HG02973 (cell line): Measurements from ENCODE around the gene FSTL5.

Source experiments
- ATAC-seq: cut with Tn5 transposase; IDR thresholded peaks from one replicate; pipeline ENCODE4 v1.9.1; 2021; ENCODE audit warnings: moderate library complexity; ENCODE audit not compliant: unreplicated experiment

Gene FSTL5

DNA sequence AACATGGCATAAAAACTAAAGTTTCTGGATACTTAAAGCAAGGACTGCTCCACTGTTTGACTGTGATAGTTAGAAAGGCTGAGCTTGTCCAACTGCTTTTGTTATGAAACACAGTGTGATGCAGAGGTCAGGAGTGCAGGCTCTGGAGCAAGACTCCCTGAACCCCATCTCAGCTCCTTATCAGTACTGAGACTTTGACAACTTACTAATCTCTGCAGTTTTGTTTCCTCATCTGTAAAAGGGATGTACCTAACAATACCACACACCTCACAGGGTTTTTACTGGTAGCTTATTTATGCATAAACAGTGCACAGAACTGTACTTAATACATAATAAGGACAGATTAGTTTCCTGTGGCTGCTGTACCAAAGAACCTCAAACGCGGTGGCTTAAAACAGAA is 804.3 kb downstream of the FSTL5 start:
- ATAC-seq: no peak

DNA sequence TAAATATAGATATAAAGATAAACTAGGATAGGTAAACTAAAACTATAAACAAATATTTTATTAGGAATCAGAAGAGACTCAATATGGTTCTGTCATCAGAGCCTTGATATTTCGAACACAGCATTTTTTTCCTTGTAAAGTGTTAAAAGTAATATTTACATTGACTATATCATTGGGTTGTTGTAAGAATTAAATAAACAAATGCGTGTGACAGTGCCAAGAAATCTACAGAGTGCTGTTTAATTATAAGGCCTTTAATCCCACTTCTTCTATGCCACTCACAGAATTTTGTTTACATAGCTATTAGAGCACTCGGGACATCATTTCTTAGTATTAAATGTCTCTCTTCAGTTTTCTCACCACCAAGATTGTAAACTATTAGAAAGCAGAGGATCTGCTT is 807.4 kb downstream of the FSTL5 start:
- ATAC-seq: no peak

DNA sequence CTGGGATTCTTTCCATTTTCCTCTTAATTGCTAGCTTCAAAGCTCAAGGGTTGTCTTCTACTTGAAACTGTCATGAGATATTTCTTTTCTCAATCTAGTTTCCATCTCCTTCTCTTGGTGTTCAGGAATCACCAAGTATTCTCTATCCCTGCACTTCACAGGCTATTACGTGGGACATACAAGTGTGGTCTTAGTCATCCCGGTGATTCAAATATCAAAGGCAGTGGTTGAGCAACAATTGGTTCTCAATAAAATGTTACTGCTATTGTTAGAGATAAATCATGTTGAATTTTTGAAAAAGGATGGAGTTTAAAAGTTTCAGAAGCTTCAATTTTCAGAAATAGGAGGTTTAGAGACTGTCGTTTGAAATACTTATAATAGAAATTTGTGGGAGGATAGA is 812.9 kb downstream of the FSTL5 start:
- ATAC-seq: no peak

DNA sequence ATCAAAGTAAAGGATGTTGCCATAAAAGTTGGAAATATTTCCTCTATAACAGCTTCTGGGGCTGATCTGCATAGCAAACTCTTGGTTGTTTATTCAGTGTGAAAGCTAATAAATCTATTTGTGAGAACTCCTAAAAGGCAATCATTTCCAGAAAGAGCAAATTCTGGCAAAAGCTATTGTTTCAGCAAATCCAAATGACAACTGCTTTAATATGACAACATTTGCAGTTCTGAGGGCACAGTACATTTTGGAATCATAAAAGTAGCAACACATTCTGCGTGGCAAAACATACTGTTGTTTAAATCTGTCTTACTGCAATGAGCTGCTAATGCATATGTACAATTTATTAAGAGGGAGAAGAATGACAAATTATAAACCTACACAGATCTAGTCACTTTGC is 818.1 kb downstream of the FSTL5 start:
- no peak for ATAC-seq

DNA sequence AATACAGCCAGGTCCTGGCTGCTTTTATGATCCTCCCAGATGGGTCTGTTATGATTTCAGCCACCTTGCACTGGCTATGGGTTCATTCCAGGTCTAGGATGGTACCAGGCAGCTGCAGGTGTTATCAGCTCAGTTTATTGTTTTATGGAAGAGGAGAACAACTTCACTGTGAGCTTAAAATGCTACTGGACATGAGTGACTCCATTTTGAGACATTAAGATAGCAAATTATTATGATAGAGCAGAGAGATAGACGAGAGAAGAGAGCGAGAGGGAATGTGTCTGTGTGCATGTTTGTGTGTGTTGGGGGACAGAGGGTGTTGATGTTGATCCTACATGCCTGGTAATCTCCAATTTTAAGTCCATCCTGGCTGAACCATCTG is 820.2 kb downstream of the FSTL5 start:
- ATAC-seq: no peak

DNA sequence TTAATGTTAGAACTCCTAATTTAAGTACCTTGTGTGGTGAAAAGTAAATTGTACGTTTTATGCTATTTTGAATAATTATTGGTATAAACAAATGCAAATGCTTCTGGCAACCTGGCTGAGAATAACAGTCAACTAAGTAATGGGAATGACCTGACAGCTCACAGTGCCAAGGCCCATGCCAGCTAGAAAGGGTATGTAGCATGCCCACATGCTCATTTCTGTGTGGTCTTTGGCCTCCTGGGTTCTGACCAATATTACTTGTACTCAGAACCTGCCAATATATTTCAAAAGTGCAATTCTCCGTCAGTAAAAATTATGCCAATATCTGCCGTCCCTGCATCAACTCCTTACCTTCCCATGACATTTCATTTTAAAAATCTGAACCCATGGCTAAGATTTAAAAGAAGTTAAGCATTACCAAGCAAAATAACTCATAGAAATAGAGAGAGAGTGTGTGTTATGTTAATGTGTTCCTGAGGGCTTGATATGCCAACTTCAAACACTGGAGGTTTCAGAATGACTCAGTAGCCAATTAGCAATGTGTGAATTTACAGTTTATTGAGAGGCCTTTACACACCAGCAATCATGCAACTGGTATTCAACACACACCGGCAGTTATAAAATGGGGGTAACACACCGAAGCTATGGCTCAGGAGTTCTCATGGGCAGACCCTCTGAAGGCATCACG is 820.8 kb downstream of the FSTL5 start:
- ATAC-seq: no peak

DNA sequence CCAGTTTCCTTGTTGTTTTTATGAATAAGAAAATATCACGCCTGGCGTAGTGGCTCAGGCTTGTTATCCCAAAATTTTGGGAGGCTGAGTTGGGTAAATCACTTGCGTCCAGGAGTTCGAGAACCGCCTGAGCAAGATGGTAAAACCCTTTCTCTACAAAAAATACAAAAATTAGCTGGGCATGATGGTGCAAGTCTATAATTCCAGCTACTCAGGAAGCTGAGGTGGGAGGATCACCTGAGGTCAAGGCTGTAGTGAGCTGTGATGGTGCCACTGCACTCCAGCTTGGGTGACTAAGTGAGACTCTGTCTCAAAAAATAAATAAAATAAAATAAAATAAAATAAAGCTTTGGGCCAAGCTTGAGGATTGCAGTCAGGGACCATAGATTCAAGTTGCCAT is 827.2 kb downstream of the FSTL5 start:
- ATAC-seq: no peak

DNA sequence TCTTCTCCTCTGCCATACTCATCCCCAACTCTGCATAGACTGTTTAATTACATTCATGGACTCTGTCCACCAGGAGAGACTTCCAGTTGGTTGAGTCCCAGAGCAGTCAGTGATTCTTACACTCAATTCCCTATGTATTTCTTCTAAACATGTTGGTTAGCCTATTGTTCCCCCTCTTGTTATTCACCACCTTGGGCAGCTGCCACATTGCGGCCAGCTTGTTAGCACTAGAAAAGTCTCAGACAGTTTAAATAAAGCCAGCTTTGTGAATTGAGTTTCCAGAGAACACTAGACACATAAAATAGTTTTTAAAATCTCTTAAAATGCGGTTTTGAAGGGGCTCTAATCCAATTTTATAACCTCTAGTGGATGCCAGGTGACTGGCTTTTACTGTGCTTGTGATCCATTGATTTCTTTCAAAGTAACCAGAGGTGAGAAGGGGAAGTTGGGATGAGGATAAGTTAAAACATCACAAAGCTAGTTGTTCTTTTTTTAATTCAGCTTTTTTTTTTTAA is 827.7 kb downstream of the FSTL5 start:
- ATAC-seq: no peak
